ENCODE measurements around the gene OMP. TPM values are rescaled to one million over a fixed set of nuclear protein-coding genes. Genes with fewer than 3 reads are reported as not detected.

Gene OMP
- polyA plus RNA-seq, 3 donors, result not detected

DNA sequence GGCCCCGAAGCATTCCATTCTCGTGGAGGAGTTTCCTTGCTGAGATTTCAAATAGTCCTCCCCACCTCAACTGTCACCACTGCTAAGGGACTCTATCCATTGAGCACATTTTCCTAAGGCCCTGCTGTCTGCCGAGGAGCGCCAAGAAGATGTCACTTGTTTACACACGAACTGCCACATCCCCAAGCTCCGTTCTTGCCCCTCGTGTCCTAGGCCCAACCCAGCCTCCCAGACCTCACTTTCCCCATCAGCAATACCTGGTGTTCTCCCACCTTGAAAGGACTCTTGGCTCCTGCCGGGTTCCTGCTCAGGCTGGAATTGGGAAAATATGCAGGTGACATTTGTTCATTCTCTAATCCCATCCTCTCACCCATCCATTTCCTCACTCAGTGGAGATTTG is 21.4 kb downstream of the OMP start:
- peaks cover 0 to 3% (median 0%) of the 10 kb centered on the region in 7 donors for H3K9me3 Mint-ChIP-seq
- no peaks in the 10 kb centered on the region for H3K9me3 ChIP-seq (replicated peaks in 1 of 2; ENCODE audit: control insufficient read depth in 1 of 2, insufficient read depth in 1 of 2, low read length in 2 of 2)
- no peak overlapping the region for H2AFZ ChIP-seq (ENCODE audit: insufficient read depth, low read depth, low read length, poor library complexity, severe bottlenecking)
- H3K27me3 ChIP-seq (ENCODE audit: control insufficient read depth in 2 of 2, insufficient read depth in 2 of 2, low read length in 2 of 2), result peaks cover 0 to 13% of the 10 kb centered on the region in 2 donors
- intact Hi-C loops (cut with micrococcal nuclease), result loop anchor here in 1 of 2 donors (10.0 kb wide), 1 partner anchor 491 kb away; no protein-coding TSS in a partner anchor
- TF ChIP-seq, protein P1, sequence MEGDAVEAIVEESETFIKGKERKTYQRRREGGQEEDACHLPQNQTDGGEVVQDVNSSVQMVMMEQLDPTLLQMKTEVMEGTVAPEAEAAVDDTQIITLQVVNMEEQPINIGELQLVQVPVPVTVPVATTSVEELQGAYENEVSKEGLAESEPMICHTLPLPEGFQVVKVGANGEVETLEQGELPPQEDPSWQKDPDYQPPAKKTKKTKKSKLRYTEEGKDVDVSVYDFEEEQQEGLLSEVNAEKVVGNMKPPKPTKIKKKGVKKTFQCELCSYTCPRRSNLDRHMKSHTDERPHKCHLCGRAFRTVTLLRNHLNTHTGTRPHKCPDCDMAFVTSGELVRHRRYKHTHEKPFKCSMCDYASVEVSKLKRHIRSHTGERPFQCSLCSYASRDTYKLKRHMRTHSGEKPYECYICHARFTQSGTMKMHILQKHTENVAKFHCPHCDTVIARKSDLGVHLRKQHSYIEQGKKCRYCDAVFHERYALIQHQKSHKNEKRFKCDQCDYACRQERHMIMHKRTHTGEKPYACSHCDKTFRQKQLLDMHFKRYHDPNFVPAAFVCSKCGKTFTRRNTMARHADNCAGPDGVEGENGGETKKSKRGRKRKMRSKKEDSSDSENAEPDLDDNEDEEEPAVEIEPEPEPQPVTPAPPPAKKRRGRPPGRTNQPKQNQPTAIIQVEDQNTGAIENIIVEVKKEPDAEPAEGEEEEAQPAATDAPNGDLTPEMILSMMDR (IDR thresholded peaks at IDR 0.05), result no peak
- H3K4me1 ChIP-seq (ENCODE audit: control insufficient read depth in 1 of 2, insufficient read depth in 2 of 2, low read length in 2 of 2), result peaks cover 9 to 15% of the 10 kb centered on the region in 2 donors
- H3K36me3 ChIP-seq (replicated peaks in 1 of 2; ENCODE audit: control insufficient read depth in 1 of 2, insufficient read depth in 2 of 2, low read length in 2 of 2), result no peaks in the 10 kb centered on the region
- H3K79me2 ChIP-seq (ENCODE audit: insufficient read depth, low read length), result no peaks in the 10 kb centered on the region
- no peak for DNase-seq
- no peak overlapping the region for H3K4me3 ChIP-seq (replicated peaks in 1 of 3; ENCODE audit: low read depth in 2 of 3, low read length in 3 of 3)
- no peak overlapping the region for H3K4me3 Mint-ChIP-seq
- 99% methylated on average over 7 of the region's 8 CpGs for WGBS (ENCODE audit: insufficient coverage)
- H3K27me3 Mint-ChIP-seq (ENCODE audit: low read depth in 3 of 3), result peaks cover 12 to 17% (median 12%) of the 10 kb centered on the region in 3 donors
- H3K4me2 ChIP-seq (replicated peaks; ENCODE audit: extremely low read depth, low read length, poor library complexity, severe bottlenecking), result no peak overlapping the region
- H3K9ac ChIP-seq (ENCODE audit: insufficient read depth, low read length, poor library complexity, severe bottlenecking), result no peak overlapping the region
- peaks cover 15% of the 10 kb centered on the region for H3K4me1 Mint-ChIP-seq
- no peak overlapping the region for H3K27ac Mint-ChIP-seq
- no peaks in the 10 kb centered on the region for H3K36me3 Mint-ChIP-seq
- H4K20me1 ChIP-seq (ENCODE audit: insufficient read depth, low read length), result no peaks in the 10 kb centered on the region
- no peak overlapping the region for H3K27ac ChIP-seq (ENCODE audit: low read depth in 1 of 2, low read length in 2 of 2)

DNA sequence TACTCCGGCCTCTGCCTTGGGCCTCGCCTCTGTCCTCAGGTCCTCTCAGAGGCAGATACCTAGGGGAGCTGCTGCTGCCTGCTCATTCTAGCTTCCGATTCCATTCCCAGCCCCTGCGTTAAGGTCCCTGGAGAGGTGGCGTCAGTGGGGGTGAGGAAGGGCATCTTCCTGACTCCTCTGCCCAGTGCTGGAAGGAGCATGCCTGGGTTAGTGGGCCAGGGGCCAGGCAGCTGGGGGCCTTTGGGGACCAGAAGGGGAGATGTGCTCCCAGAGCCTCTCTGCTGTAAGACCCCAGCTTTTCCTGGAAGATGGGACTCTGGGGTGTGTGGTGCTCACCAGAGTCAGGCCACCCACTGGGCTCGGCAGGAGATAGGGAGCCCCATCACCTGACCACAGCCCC is 21.8 kb downstream of the OMP start:
- no peak overlapping the region for H3K9ac ChIP-seq (ENCODE audit: insufficient read depth, low read length, poor library complexity, severe bottlenecking)
- DNase-seq, result no peak
- peaks cover 9 to 15% of the 10 kb centered on the region in 2 donors for H3K4me1 ChIP-seq (ENCODE audit: control insufficient read depth in 1 of 2, insufficient read depth in 2 of 2, low read length in 2 of 2)
- TF ChIP-seq, protein P1 (IDR thresholded peaks at IDR 0.05), result no peak
- no peaks in the 10 kb centered on the region for H3K79me2 ChIP-seq (ENCODE audit: insufficient read depth, low read length)
- no peaks in the 10 kb centered on the region for H3K36me3 ChIP-seq (replicated peaks in 1 of 2; ENCODE audit: control insufficient read depth in 1 of 2, insufficient read depth in 2 of 2, low read length in 2 of 2)
- H4K20me1 ChIP-seq (ENCODE audit: insufficient read depth, low read length), result no peaks in the 10 kb centered on the region
- H3K4me3 Mint-ChIP-seq, result no peak overlapping the region
- no peak overlapping the region for H3K4me3 ChIP-seq (replicated peaks in 1 of 3; ENCODE audit: low read depth in 2 of 3, low read length in 3 of 3)
- peaks cover 0 to 13% of the 10 kb centered on the region in 2 donors for H3K27me3 ChIP-seq (ENCODE audit: control insufficient read depth in 2 of 2, insufficient read depth in 2 of 2, low read length in 2 of 2)
- no peak overlapping the region for H3K27ac ChIP-seq (ENCODE audit: low read depth in 1 of 2, low read length in 2 of 2)
- no peaks in the 10 kb centered on the region for H3K9me3 ChIP-seq (replicated peaks in 1 of 2; ENCODE audit: control insufficient read depth in 1 of 2, insufficient read depth in 1 of 2, low read length in 2 of 2)
- intact Hi-C loops (cut with micrococcal nuclease), result loop anchor here in 1 of 2 donors (10.0 kb wide), 1 partner anchor 490 kb away; no protein-coding TSS in a partner anchor
- H3K27ac Mint-ChIP-seq, result no peak overlapping the region
- H2AFZ ChIP-seq (ENCODE audit: insufficient read depth, low read depth, low read length, poor library complexity, severe bottlenecking), result no peak overlapping the region
- WGBS (ENCODE audit: insufficient coverage), result 100% methylated on average over 5 of the region's 6 CpGs
- no peak overlapping the region for H3K4me2 ChIP-seq (replicated peaks; ENCODE audit: extremely low read depth, low read length, poor library complexity, severe bottlenecking)
- H3K4me1 Mint-ChIP-seq, result peaks cover 15% of the 10 kb centered on the region
- H3K27me3 Mint-ChIP-seq (ENCODE audit: low read depth in 3 of 3), result peaks cover 13 to 19% (median 14%) of the 10 kb centered on the region in 3 donors
- H3K36me3 Mint-ChIP-seq, result no peaks in the 10 kb centered on the region
- H3K9me3 Mint-ChIP-seq, result peaks cover 0 to 3% (median 0%) of the 10 kb centered on the region in 7 donors
